A673 (cell line): ENCODE results near the gene KCNG2. TPM values are rescaled to one million over a fixed set of nuclear protein-coding genes. Genes with fewer than 3 reads are reported as not detected.

Experiments used
- BruUV-seq: library from RNA; stranded (reverse); fragments of 400-500 nt; replicated peaks from 2 replicates; lab custom pipeline; 2021; lab: Mats Ljungman, UMichigan
- CTCF ChIA-PET: fragments of 300-600 bp; sonication (Branson Sonifier 250); formaldehyde crosslinking; loops from one replicate; lab custom pipeline; 2022; ENCODE audit warnings: antibody characterized with exemption; lab: Charles Lee
- POLR2A ChIA-PET: fragments of 300-600 bp; sonication (Branson Sonifier 250); formaldehyde crosslinking; loops from one replicate; lab custom pipeline; 2022; ENCODE audit warnings: antibody characterized with exemption; ENCODE audit not compliant: low non-redundant PET; lab: Charles Lee
- DNase-seq: peaks from one replicate; pipeline ENCODE4 v3.0.0-alpha.2; 2015; ENCODE audit warnings: low spot score
- H3K27ac ChIP-seq: fragments of 200-600 bp; sonication (generic); 2 replicates; pipeline ENCODE4 v1.5.1; 2016; ENCODE audit warnings: mixed run types, low read depth, mild to moderate bottlenecking, mixed read lengths, antibody characterized with exemption, low read length; ENCODE audit not compliant: poor library complexity, severe bottlenecking
- H3K27me3 ChIP-seq: fragments of 200-600 bp; sonication (generic); replicated peaks from 2 replicates; pipeline ENCODE4 v1.6.1; 2017; ENCODE audit warnings: mixed run types, low read depth, mild to moderate bottlenecking, mixed read lengths, antibody characterized with exemption, low read length; ENCODE audit not compliant: insufficient read depth, poor library complexity
- H3K36me3 ChIP-seq: fragments of 200-600 bp; sonication (generic); 2 replicates; pipeline ENCODE4 v1.6.1; 2016; ENCODE audit warnings: mixed run types, mild to moderate bottlenecking, mixed read lengths, antibody characterized with exemption, low read length; ENCODE audit not compliant: insufficient read depth, poor library complexity, severe bottlenecking
- H3K4me1 ChIP-seq: fragments of 200-600 bp; sonication (generic); 2 replicates; pipeline ENCODE4 v1.6.1; 2017; ENCODE audit warnings: mixed run types, mild to moderate bottlenecking, mixed read lengths, antibody characterized with exemption, low read length; ENCODE audit not compliant: insufficient read depth, poor library complexity, severe bottlenecking
- H3K4me3 ChIP-seq: fragments of 200-600 bp; sonication (generic); 2 replicates; pipeline ENCODE4 v1.5.1; 2016; ENCODE audit warnings: low read depth, mixed run types, mild to moderate bottlenecking, mixed read lengths, low read length; ENCODE audit not compliant: poor library complexity, severe bottlenecking
- H3K9me3 ChIP-seq: fragments of 200-600 bp; sonication (generic); 2 replicates; pipeline ENCODE4 v1.6.1; 2016; ENCODE audit warnings: mixed run types, low read depth, mild to moderate bottlenecking, mixed read lengths, antibody characterized with exemption, low read length; ENCODE audit not compliant: poor library complexity, severe bottlenecking
- CTCF ChIP-seq: fragments of 300-800, 200-600 bp; sonication (generic); conservative IDR thresholded peaks from 2 replicates; pipeline ENCODE4 v1.5.1; 2017; ENCODE audit warnings: low read depth, mild to moderate bottlenecking, antibody characterized with exemption, low read length, moderate library complexity, mixed read lengths
- EZH2 ChIP-seq: fragments of 200-600 bp; sonication (generic); IDR thresholded peaks from 2 replicates; pipeline ENCODE4 v1.6.1; 2017; ENCODE audit warnings: borderline replicate concordance, low read depth, mild to moderate bottlenecking, mixed read lengths, antibody characterized with exemption, low read length; ENCODE audit not compliant: poor library complexity, severe bottlenecking
- intact Hi-C: fragments of 100-400 bp; cut with micrococcal nuclease; formaldehyde crosslinking; loops from one replicate; pipeline ENCODE4 v1.10.0; 2022; ENCODE audit not compliant: unreplicated experiment
- total RNA-seq: library from RNA; stranded (reverse); gene quantifications from 2 replicates; pipeline ENCODE4 v1.2.3, GENCODE V29; 2021

The KCNG2 gene
- total RNA-seq, 1 experiment from 2014 or later: not detected

GRCh38 chr18:79901665-79902064 lies 103.9 kb downstream of the KCNG2 start:
- H3K27ac ChIP-seq: no peak overlapping the region
- H3K4me3 ChIP-seq: no peak overlapping the region
- CTCF ChIA-PET: no interaction called here
- no peak for DNase-seq
- TF ChIP-seq EZH2 (no peak), CTCF (no peak)
- peaks cover 43% of the 10 kb centered on the region for H3K9me3 ChIP-seq
- intact Hi-C loops: no loop called here
- H3K36me3 ChIP-seq: peaks cover 8% of the 10 kb centered on the region
- no peaks in the 10 kb centered on the region for H3K4me1 ChIP-seq
- BruUV-seq: no TSS peak
- POLR2A ChIA-PET: no interaction called here
- no peaks in the 10 kb centered on the region for H3K27me3 ChIP-seq

GRCh38 chr18:79902075-79902474 lies 104.3 kb downstream of the KCNG2 start:
- Histone ChIP-seq H3K27ac (no peak overlapping the region), H3K4me3 (no peak overlapping the region), H3K4me1 (no peaks in the 10 kb centered on the region), H3K36me3 (peaks cover 8% of the 10 kb centered on the region), H3K9me3 (peaks cover 39% of the 10 kb centered on the region), H3K27me3 (no peaks in the 10 kb centered on the region)
- ChIA-PET CTCF (no interaction called here), POLR2A (no interaction called here)
- intact Hi-C loops: no loop called here
- DNase-seq: no peak
- no TSS peak for BruUV-seq
- no peak for TF ChIP-seq EZH2
- TF ChIP-seq CTCF: no peak

- POLR2A ChIA-PET: no interaction called here
- no peaks in the 10 kb centered on the region for H3K4me1 ChIP-seq
- intact Hi-C loops: no loop called here
- H3K27me3 ChIP-seq: no peaks in the 10 kb centered on the region
- peaks cover 8% of the 10 kb centered on the region for H3K36me3 ChIP-seq
- DNase-seq: no peak
- no peak overlapping the region for H3K4me3 ChIP-seq
- CTCF ChIA-PET: no interaction called here
- no TSS peak for BruUV-seq
- peaks cover 34% of the 10 kb centered on the region for H3K9me3 ChIP-seq
- no peak overlapping the region for H3K27ac ChIP-seq
- no peak for TF ChIP-seq CTCF
- no peak for TF ChIP-seq EZH2
Observed at GRCh38 chr18:79902640-79903039, 104.9 kb downstream of the KCNG2 start.
